SK-N-SH (cell line): Measurements from ENCODE around the gene PIAS4.
A peak's percentile ranks its signal among the peaks of the same experiment; 100 is the strongest.

ENCODE experiments used
- ELF1 ChIP-seq: IDR thresholded peaks from 2 replicates; pipeline ENCODE4 v1.4.0; 2012
- EP300 ChIP-seq, 2 experiments: IDR thresholded peaks; 2 replicates each; pipeline versions ENCODE4 v1.4.0 to v1.6.1; 2012; ENCODE audit warnings: borderline replicate concordance in 1 of 2, low read depth in 1 of 2, low read length in 1 of 2
- EZH2phosphoT487 ChIP-seq: fragments of 200-600 bp; sonication (generic); IDR thresholded peaks from 2 replicates; pipeline ENCODE4 v1.6.1; 2017; ENCODE audit warnings: low read depth, mixed run types, mild to moderate bottlenecking, antibody characterized with exemption, moderate library complexity, borderline replicate concordance
- JUND ChIP-seq: IDR thresholded peaks from 2 replicates; pipeline ENCODE4 v1.4.0; 2012
- POLR2AphosphoS5 ChIP-seq: IDR thresholded peaks from 2 replicates; pipeline ENCODE4 v1.6.1; 2012; ENCODE audit warnings: low read depth, low read length
- RCOR1 ChIP-seq: fragments of 150-350 bp; IDR thresholded peaks from 2 replicates; pipeline ENCODE4 v1.6.1; 2017; ENCODE audit warnings: antibody characterized with exemption, low read length
- TF ChIP-seq, protein P1 (sequence below): IDR thresholded peaks from 2 replicates; pipeline ENCODE4 v1.4.0; 2012; ENCODE audit warnings: low read depth
- TF ChIP-seq, protein P2 (sequence below): IDR thresholded peaks from 2 replicates; pipeline ENCODE4 v1.6.1; 2012; ENCODE audit warnings: mild to moderate bottlenecking, low read depth, low read length, moderate library complexity
- TF ChIP-seq, protein P3 (sequence below): fragments of 200-600 bp; sonication (generic); IDR thresholded peaks from 2 replicates; pipeline ENCODE4 v1.6.1; 2017; ENCODE audit warnings: antibody characterized with exemption, mild to moderate bottlenecking, moderate library complexity
- TF ChIP-seq, protein P4 (sequence below): IDR thresholded peaks from 2 replicates; pipeline ENCODE4 v1.4.0; 2012; ENCODE audit warnings: low read depth, borderline replicate concordance
- TF ChIP-seq, protein P5 (sequence below): IDR thresholded peaks from 2 replicates; pipeline ENCODE4 v1.4.0; 2012; ENCODE audit warnings: low read depth, borderline replicate concordance

DNA sequence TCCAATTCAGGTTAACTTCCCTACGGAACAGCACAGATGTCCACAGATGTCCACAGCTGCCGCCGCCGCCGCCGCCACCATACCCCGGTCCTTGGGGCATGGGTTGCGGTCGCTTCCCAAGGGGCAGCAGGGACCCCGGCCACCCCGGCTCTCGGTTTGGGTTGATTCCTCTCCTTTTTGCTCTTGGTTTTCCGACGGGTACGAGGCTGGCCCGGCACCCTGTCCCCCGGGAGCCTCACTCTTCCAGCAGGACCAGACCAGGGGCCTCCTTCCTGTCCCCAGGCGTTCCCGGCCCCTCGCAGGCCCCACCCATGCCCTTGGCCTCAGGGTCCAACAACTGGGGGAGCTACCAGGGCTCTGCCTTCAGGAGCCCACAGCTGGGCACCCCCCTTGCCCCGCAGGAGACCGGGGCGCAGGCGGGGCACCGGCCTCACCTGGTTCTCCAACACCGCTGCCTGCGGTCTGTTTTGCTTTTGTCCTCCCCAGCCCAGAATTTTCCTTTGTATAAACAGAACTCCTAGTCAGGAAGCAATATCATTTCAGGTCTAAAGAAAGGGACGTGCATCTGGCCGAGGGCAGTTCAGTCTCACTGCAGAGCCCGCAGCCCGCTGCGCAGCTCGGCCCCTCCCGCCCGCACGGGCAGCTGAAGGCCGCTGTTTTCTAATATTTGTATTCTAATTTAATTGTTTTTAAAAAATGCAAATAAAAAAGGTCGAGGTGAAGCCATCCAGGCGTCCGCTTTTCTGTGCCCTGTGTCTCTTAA lies 31.3 kb downstream of the PIAS4 start:
- TF ChIP-seq POLR2AphosphoS5: no peak
- TF ChIP-seq, protein P1, sequence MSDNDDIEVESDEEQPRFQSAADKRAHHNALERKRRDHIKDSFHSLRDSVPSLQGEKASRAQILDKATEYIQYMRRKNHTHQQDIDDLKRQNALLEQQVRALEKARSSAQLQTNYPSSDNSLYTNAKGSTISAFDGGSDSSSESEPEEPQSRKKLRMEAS: no peak
- TF ChIP-seq RCOR1: no peak
- TF ChIP-seq, protein P2, sequence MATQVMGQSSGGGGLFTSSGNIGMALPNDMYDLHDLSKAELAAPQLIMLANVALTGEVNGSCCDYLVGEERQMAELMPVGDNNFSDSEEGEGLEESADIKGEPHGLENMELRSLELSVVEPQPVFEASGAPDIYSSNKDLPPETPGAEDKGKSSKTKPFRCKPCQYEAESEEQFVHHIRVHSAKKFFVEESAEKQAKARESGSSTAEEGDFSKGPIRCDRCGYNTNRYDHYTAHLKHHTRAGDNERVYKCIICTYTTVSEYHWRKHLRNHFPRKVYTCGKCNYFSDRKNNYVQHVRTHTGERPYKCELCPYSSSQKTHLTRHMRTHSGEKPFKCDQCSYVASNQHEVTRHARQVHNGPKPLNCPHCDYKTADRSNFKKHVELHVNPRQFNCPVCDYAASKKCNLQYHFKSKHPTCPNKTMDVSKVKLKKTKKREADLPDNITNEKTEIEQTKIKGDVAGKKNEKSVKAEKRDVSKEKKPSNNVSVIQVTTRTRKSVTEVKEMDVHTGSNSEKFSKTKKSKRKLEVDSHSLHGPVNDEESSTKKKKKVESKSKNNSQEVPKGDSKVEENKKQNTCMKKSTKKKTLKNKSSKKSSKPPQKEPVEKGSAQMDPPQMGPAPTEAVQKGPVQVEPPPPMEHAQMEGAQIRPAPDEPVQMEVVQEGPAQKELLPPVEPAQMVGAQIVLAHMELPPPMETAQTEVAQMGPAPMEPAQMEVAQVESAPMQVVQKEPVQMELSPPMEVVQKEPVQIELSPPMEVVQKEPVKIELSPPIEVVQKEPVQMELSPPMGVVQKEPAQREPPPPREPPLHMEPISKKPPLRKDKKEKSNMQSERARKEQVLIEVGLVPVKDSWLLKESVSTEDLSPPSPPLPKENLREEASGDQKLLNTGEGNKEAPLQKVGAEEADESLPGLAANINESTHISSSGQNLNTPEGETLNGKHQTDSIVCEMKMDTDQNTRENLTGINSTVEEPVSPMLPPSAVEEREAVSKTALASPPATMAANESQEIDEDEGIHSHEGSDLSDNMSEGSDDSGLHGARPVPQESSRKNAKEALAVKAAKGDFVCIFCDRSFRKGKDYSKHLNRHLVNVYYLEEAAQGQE: no peak
- no peak for TF ChIP-seq EP300 (IDR thresholded peaks at IDR 0.05; ENCODE audit: borderline replicate concordance in 1 of 2, low read depth in 1 of 2, low read length in 1 of 2)
- 0 out of 2 replicates have a peak, but pooled peaks have one; percentile 0 for TF ChIP-seq JUND
- TF ChIP-seq, protein P3, sequence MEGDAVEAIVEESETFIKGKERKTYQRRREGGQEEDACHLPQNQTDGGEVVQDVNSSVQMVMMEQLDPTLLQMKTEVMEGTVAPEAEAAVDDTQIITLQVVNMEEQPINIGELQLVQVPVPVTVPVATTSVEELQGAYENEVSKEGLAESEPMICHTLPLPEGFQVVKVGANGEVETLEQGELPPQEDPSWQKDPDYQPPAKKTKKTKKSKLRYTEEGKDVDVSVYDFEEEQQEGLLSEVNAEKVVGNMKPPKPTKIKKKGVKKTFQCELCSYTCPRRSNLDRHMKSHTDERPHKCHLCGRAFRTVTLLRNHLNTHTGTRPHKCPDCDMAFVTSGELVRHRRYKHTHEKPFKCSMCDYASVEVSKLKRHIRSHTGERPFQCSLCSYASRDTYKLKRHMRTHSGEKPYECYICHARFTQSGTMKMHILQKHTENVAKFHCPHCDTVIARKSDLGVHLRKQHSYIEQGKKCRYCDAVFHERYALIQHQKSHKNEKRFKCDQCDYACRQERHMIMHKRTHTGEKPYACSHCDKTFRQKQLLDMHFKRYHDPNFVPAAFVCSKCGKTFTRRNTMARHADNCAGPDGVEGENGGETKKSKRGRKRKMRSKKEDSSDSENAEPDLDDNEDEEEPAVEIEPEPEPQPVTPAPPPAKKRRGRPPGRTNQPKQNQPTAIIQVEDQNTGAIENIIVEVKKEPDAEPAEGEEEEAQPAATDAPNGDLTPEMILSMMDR: no peak
- no peak for TF ChIP-seq ELF1
- no peak for TF ChIP-seq EZH2phosphoT487
- TF ChIP-seq, protein P4, sequence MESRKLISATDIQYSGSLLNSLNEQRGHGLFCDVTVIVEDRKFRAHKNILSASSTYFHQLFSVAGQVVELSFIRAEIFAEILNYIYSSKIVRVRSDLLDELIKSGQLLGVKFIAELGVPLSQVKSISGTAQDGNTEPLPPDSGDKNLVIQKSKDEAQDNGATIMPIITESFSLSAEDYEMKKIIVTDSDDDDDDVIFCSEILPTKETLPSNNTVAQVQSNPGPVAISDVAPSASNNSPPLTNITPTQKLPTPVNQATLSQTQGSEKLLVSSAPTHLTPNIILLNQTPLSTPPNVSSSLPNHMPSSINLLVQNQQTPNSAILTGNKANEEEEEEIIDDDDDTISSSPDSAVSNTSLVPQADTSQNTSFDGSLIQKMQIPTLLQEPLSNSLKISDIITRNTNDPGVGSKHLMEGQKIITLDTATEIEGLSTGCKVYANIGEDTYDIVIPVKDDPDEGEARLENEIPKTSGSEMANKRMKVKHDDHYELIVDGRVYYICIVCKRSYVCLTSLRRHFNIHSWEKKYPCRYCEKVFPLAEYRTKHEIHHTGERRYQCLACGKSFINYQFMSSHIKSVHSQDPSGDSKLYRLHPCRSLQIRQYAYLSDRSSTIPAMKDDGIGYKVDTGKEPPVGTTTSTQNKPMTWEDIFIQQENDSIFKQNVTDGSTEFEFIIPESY: no peak
- TF ChIP-seq, protein P5, sequence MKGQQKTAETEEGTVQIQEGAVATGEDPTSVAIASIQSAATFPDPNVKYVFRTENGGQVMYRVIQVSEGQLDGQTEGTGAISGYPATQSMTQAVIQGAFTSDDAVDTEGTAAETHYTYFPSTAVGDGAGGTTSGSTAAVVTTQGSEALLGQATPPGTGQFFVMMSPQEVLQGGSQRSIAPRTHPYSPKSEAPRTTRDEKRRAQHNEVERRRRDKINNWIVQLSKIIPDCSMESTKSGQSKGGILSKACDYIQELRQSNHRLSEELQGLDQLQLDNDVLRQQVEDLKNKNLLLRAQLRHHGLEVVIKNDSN: no peak
